Keratinocyte (primary cell): ENCODE measurements around the gene GRHL3. TPM values are rescaled to one million over a fixed set of nuclear protein-coding genes. Genes with fewer than 3 reads are reported as not detected.

ENCODE experiments used
- DNase-seq: peaks from one replicate; pipeline ENCODE4 v3.0.0-alpha.2; 2011; ENCODE audit warnings: low read depth, missing footprints, low spot score
- FAIRE-seq: peaks from 2 replicates; lab custom pipeline; 2011; peaks lifted over from hg19 to GRCh38; lab: Jason Lieb, UNC
- H2AFZ ChIP-seq: 2 replicates; pipeline ENCODE4 v1.6.0; 2012; ENCODE audit warnings: low read length, control low read depth, inconsistent platforms; ENCODE audit not compliant: control insufficient read depth
- H3K27ac ChIP-seq: 2 replicates; pipeline ENCODE4 v1.5.1; 2011; ENCODE audit warnings: low read length; ENCODE audit not compliant: control insufficient read depth, insufficient read depth
- H3K27me3 ChIP-seq: 3 replicates; pipeline ENCODE4 v1.6.0; 2011; ENCODE audit warnings: low read length; ENCODE audit not compliant: control insufficient read depth, insufficient read depth; ENCODE audit errors: extremely low read depth
- H3K36me3 ChIP-seq, 2 experiments: 2 replicates in 1 of 2; 3 replicates in 1 of 2; pipeline ENCODE4 v1.5.1; 2011; ENCODE audit warnings: low read length in 2 of 2, mild to moderate bottlenecking in 1 of 2; ENCODE audit not compliant: control insufficient read depth in 2 of 2, insufficient read depth in 2 of 2; ENCODE audit errors: extremely low read depth in 1 of 2
- H3K4me1 ChIP-seq: 3 replicates; pipeline ENCODE4 v1.5.1; 2011; ENCODE audit warnings: low read length; ENCODE audit not compliant: control insufficient read depth, insufficient read depth; ENCODE audit errors: extremely low read depth
- H3K4me2 ChIP-seq: 3 replicates; pipeline ENCODE4 v1.6.0; 2011; ENCODE audit warnings: low read depth, low read length; ENCODE audit not compliant: control insufficient read depth, insufficient read depth; ENCODE audit errors: extremely low read depth
- H3K4me3 ChIP-seq, 3 experiments: fragments of 200-600 bp in 1 of 3; sonication (generic) in 1 of 3; 2 replicates in 2 of 3; 3 replicates in 1 of 3; pipeline ENCODE4 v1.5.1; 2011 to 2016; ENCODE audit warnings: low read length in 3 of 3, mild to moderate bottlenecking in 3 of 3, control low read depth in 2 of 3, inconsistent platforms in 1 of 3, low read depth in 1 of 3, mixed read lengths in 1 of 3, mixed run types in 1 of 3, moderate library complexity in 1 of 3; ENCODE audit not compliant: control insufficient read depth in 2 of 3, insufficient read depth in 2 of 3; ENCODE audit errors: extremely low read depth in 1 of 3
- H3K79me2 ChIP-seq: 2 replicates; pipeline ENCODE4 v1.6.0; 2012; ENCODE audit warnings: low read length; ENCODE audit not compliant: control insufficient read depth, insufficient read depth
- H3K9ac ChIP-seq: 3 replicates; pipeline ENCODE4 v1.6.0; 2011; ENCODE audit warnings: low read length; ENCODE audit not compliant: control insufficient read depth, insufficient read depth; ENCODE audit errors: extremely low read depth
- H3K9me1 ChIP-seq: 3 replicates; pipeline ENCODE4 v1.6.0; 2011; ENCODE audit warnings: low read length; ENCODE audit not compliant: control insufficient read depth, insufficient read depth; ENCODE audit errors: extremely low read depth
- H3K9me3 ChIP-seq: 2 replicates; pipeline ENCODE4 v1.5.1; 2012; ENCODE audit warnings: low read depth, low read length; ENCODE audit not compliant: control insufficient read depth
- H4K20me1 ChIP-seq: 3 replicates; pipeline ENCODE4 v1.6.0; 2011; ENCODE audit warnings: low read length; ENCODE audit not compliant: control insufficient read depth, insufficient read depth; ENCODE audit errors: extremely low read depth
- EZH2 ChIP-seq: IDR thresholded peaks from one replicate; pipeline ENCODE4 v1.6.1; 2012; ENCODE audit warnings: inconsistent platforms, mild to moderate bottlenecking, low read length, moderate library complexity
- dilution Hi-C: fragments of 300-500 bp; cut with MboI; formaldehyde crosslinking; loops from one replicate; pipeline ENCODE4 v1.7.0; 2020; ENCODE audit warnings: low sequenced_read_pairs; ENCODE audit not compliant: extremely low pct_ligation_motif_present
- polyA plus RNA-seq, 5 experiments: library from polyadenylated mRNA; depleted of rRNA in 3 of 5; stranded (reverse) in 3 of 5; stranded (forward) in 1 of 5; unstranded in 1 of 5; fragments of >200 nt; gene quantifications; 1 replicate in 1 of 5; 2 replicates in 3 of 5; 3 replicates in 1 of 5; pipeline versions ENCODE4 v1.2.1 to v1.2.3, GENCODE V29; 2011 to 2012; ENCODE audit warnings: missing spikeins in 2 of 5, low read depth in 1 of 5, low replicate concordance in 1 of 5
- TF ChIP-seq, protein P1 (sequence below), 3 experiments: IDR thresholded peaks in 1 of 3; conservative IDR thresholded peaks in 1 of 3; optimal IDR thresholded peaks in 1 of 3; 2 replicates in 2 of 3; 3 replicates in 1 of 3; pipeline versions ENCODE3 to v1.5.1; 2011; ENCODE audit warnings: low read length in 3 of 3, mild to moderate bottlenecking in 3 of 3, moderate library complexity in 2 of 3, control low read depth in 1 of 3, inconsistent platforms in 1 of 3; ENCODE audit not compliant: insufficient read depth in 2 of 3; ENCODE audit errors: extremely low read depth in 1 of 3

Gene GRHL3
- polyA plus RNA-seq, 1 donor (not counting 4 experiments of a cell fraction or from before 2014, with no cell fraction given), result 13.0 TPM

DNA sequence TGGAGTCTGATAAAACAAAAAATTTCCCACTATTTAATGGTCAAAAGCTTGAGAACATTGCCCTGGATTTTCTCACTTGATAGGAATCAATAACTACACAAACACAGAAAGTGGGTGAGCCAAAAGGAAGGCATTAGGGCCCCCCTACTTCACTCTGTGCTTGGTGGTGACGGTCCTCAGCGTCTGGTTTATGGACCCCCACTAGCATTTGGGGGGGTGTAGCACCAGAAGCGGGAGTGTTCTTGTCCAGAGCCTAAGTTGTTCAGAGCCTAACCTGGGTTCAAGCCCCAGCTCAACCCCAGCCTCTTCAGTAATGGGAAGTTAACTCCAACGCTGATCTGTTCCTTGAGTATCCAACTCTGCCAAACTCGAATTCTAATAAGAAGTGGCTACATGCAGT, 61.4 kb downstream of the GRHL3 start:
- peak overlapping the region; percentile 87 for H3K4me2 ChIP-seq
- H3K9ac ChIP-seq, result peak overlapping the region; percentile 52
- peak overlapping the region; percentile 82 for H3K27ac ChIP-seq

GRCh38 chr1:24381256-24381655, 62.1 kb downstream of the GRHL3 start:
- H3K9ac ChIP-seq, result no peak overlapping the region
- TF ChIP-seq EZH2, result no peak
- TF ChIP-seq, protein P1, sequence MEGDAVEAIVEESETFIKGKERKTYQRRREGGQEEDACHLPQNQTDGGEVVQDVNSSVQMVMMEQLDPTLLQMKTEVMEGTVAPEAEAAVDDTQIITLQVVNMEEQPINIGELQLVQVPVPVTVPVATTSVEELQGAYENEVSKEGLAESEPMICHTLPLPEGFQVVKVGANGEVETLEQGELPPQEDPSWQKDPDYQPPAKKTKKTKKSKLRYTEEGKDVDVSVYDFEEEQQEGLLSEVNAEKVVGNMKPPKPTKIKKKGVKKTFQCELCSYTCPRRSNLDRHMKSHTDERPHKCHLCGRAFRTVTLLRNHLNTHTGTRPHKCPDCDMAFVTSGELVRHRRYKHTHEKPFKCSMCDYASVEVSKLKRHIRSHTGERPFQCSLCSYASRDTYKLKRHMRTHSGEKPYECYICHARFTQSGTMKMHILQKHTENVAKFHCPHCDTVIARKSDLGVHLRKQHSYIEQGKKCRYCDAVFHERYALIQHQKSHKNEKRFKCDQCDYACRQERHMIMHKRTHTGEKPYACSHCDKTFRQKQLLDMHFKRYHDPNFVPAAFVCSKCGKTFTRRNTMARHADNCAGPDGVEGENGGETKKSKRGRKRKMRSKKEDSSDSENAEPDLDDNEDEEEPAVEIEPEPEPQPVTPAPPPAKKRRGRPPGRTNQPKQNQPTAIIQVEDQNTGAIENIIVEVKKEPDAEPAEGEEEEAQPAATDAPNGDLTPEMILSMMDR (optimal IDR thresholded peaks at IDR 0.05 in 1 of 3, IDR thresholded peaks at IDR 0.05 in 1 of 3, conservative IDR thresholded peaks at IDR 0.05 in 1 of 3; ENCODE audit: extremely low read depth in 1 of 3, insufficient read depth in 2 of 3, low read length in 3 of 3), result no peak
- H4K20me1 ChIP-seq, result no peaks in the 10 kb centered on the region
- no peak overlapping the region for H3K27ac ChIP-seq
- DNase-seq (no peak), FAIRE-seq (no peak)
- dilution Hi-C loops, result no loop called here
- peaks cover 4 to 20% of the 10 kb centered on the region in 2 experiments for H3K36me3 ChIP-seq
- H3K9me1 ChIP-seq, result peaks cover 4% of the 10 kb centered on the region
- peaks cover 51% of the 10 kb centered on the region for H3K4me1 ChIP-seq
- no peak overlapping the region for H2AFZ ChIP-seq
- H3K9me3 ChIP-seq, result no peaks in the 10 kb centered on the region
- H3K4me2 ChIP-seq, result no peak overlapping the region
- no peaks in the 10 kb centered on the region for H3K79me2 ChIP-seq
- H3K27me3 ChIP-seq, result no peaks in the 10 kb centered on the region
- no peak overlapping the region for H3K4me3 ChIP-seq

More for the DNA sequence above, 61.4 kb downstream of the GRHL3 start:
- H3K79me2 ChIP-seq, result no peaks in the 10 kb centered on the region
- H3K4me3 ChIP-seq, result peak overlapping the region in 1 of 3 experiments; percentile 2
- H3K27me3 ChIP-seq, result no peaks in the 10 kb centered on the region
- H4K20me1 ChIP-seq, result no peaks in the 10 kb centered on the region
- dilution Hi-C loops, result no loop called here
- peaks cover 4% of the 10 kb centered on the region for H3K9me1 ChIP-seq
- FAIRE-seq (peak; percentile 43), DNase-seq (no peak)
- no peaks in the 10 kb centered on the region for H3K9me3 ChIP-seq
- no peak overlapping the region for H2AFZ ChIP-seq
- no peak for TF ChIP-seq EZH2
- TF ChIP-seq, protein P1 (optimal IDR thresholded peaks at IDR 0.05 in 1 of 3, IDR thresholded peaks at IDR 0.05 in 1 of 3, conservative IDR thresholded peaks at IDR 0.05 in 1 of 3; ENCODE audit: extremely low read depth in 1 of 3, insufficient read depth in 2 of 3, low read length in 3 of 3), result no peak
- H3K4me1 ChIP-seq, result peaks cover 44% of the 10 kb centered on the region
- H3K36me3 ChIP-seq, result peaks cover 4 to 20% of the 10 kb centered on the region in 2 experiments
